Natural killer cell treated with Interleukin-12 subunit alpha and Interleukin-12 subunit beta and Interleukin-15 and Interleukin-18, amount 100 ng/mL, for 72 hours (primary cell): ENCODE data around the gene NKRF. TPM values are rescaled to one million over a fixed set of nuclear protein-coding genes. Genes with fewer than 3 reads are reported as not detected.

ENCODE experiments used
- ATAC-seq, 2 donors: fragments of 150-1000 bp; cut with Tn5 transposase in 1 of 2; sonication (Bioruptor Pico), chemical (Tn5 transposase) in 1 of 2; 2 replicates each; pipeline ENCODE4 v1.10.0; 2021
- DNase-seq: peaks from one replicate; pipeline ENCODE4 v3.0.0; 2022; ENCODE audit warnings: low spot score
- H3K27ac Mint-ChIP-seq, 2 donors: 1 replicate in 1 of 2; 2 replicates in 1 of 2; pipeline ENCODE4 v1.8.0; 2022; ENCODE audit warnings: mixed read lengths in 2 of 2, mild to moderate bottlenecking in 1 of 2, moderate library complexity in 1 of 2
- H3K27me3 Mint-ChIP-seq, 2 donors: 1 replicate in 1 of 2; 2 replicates in 1 of 2; pipeline ENCODE4 v1.8.0; 2022; ENCODE audit warnings: mixed read lengths in 2 of 2
- H3K36me3 Mint-ChIP-seq: one replicate; pipeline ENCODE4 v1.8.0; 2022; ENCODE audit warnings: mixed read lengths
- H3K4me1 Mint-ChIP-seq, 2 donors: 1 replicate in 1 of 2; 2 replicates in 1 of 2; pipeline ENCODE4 v1.8.0; 2022; ENCODE audit warnings: low read depth in 2 of 2, mixed read lengths in 2 of 2, mild to moderate bottlenecking in 1 of 2
- H3K4me3 Mint-ChIP-seq: one replicate; pipeline ENCODE4 v1.8.0; 2022; ENCODE audit warnings: mixed read lengths
- H3K9me3 Mint-ChIP-seq: 2 replicates; pipeline ENCODE4 v1.8.0; 2022; ENCODE audit warnings: mixed read lengths
- total RNA-seq, 2 donors: library from RNA; stranded (reverse); gene quantifications; one replicate each; pipeline ENCODE4 v1.2.3, GENCODE V29; 2022

NKRF gene
- total RNA-seq, 2 donors from 2014 or later, result 15.8 to 24.4 TPM

DNA sequence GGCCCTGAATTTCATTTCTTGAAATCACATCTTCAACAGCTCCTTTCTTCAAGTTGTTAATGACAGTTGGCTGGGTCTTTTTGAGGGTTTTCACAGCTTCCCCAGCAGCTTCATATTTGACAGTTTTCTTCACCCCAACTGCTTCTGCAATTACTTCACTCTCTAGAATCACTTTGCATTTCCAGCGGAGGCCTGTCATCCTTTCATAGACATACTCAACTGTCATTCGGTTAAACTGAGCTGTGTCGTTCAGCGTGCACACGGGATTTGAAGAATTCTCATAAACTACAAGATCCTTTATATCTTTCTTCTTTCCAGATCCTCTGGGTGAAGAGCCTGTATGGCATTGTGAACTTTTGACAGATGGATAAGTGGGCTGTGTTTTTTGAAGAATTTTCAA, 16.4 kb downstream of the NKRF start:
- no peaks in the 10 kb centered on the region for H3K4me1 Mint-ChIP-seq
- DNase-seq, result no peak
- ATAC-seq, result no peak
- no peaks in the 10 kb centered on the region for H3K27me3 Mint-ChIP-seq
- no peak overlapping the region for H3K27ac Mint-ChIP-seq
- H3K9me3 Mint-ChIP-seq, result no peaks in the 10 kb centered on the region
- H3K4me3 Mint-ChIP-seq, result no peak overlapping the region
- H3K36me3 Mint-ChIP-seq, result peaks cover 7% of the 10 kb centered on the region

DNA sequence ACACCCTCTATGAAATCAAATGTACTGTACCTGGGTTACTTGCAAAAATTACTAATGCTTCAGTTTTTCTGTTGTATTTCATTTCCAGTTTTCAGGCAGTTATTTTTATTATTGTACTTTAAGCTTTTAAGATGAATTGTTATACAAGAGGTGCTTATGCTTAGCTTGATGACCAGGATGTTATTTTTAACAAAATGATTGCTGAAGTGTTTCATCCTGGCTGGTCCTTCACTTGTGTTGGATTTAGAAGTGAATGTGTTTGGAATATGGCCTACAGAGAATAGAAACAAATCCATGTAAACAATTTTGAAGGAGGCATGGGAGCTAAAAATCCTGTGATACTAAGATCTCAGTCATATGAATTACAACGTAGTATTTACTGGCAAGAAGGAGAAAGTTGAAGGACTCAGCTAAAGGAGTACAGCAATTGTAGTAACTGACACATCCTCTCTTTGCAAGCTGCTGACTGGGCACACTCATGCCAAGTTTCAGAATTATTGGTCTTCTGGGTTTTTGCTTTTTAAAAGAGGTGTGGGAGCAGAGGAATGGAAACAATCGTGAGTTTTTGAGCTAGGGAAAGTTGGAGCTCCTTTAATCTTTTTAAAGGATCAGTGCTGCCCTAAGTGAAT, 22.7 kb downstream of the NKRF start:
- H3K27me3 Mint-ChIP-seq, result no peaks in the 10 kb centered on the region
- ATAC-seq, result no peak
- H3K4me3 Mint-ChIP-seq, result no peak overlapping the region
- peak overlapping the region; percentile 59 to 60 for H3K27ac Mint-ChIP-seq
- H3K9me3 Mint-ChIP-seq, result no peaks in the 10 kb centered on the region
- H3K4me1 Mint-ChIP-seq, result peaks cover 6 to 7% of the 10 kb centered on the region in 2 donors
- DNase-seq, result no peak
- H3K36me3 Mint-ChIP-seq, result peaks cover 5% of the 10 kb centered on the region

DNA sequence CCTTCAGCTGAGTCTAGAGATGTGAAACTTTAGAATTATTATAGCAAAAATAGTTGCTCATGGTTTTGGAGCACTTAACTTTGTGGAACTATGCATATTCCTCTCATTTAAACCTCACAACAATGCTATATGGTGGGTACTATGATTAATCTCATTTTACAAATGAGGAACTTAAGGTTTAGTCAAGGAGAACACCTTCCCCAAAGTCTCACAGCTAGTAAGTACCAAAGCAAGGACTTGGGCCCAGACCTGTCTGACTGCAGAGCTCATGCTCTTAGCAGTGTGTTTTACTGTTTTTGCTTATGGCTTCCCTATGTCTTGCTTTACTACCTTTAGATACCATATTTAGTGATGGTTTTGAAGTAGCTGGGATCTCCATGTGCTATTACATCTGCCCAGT, 26.8 kb downstream of the NKRF start:
- Mint-ChIP-seq H3K36me3 (peaks cover 5% of the 10 kb centered on the region), H3K9me3 (no peaks in the 10 kb centered on the region), H3K27me3 (no peaks in the 10 kb centered on the region), H3K4me1 (peaks cover 6 to 7% of the 10 kb centered on the region in 2 donors), H3K4me3 (no peak overlapping the region), H3K27ac (no peak overlapping the region)
- no peak for DNase-seq
- no peak for ATAC-seq

DNA sequence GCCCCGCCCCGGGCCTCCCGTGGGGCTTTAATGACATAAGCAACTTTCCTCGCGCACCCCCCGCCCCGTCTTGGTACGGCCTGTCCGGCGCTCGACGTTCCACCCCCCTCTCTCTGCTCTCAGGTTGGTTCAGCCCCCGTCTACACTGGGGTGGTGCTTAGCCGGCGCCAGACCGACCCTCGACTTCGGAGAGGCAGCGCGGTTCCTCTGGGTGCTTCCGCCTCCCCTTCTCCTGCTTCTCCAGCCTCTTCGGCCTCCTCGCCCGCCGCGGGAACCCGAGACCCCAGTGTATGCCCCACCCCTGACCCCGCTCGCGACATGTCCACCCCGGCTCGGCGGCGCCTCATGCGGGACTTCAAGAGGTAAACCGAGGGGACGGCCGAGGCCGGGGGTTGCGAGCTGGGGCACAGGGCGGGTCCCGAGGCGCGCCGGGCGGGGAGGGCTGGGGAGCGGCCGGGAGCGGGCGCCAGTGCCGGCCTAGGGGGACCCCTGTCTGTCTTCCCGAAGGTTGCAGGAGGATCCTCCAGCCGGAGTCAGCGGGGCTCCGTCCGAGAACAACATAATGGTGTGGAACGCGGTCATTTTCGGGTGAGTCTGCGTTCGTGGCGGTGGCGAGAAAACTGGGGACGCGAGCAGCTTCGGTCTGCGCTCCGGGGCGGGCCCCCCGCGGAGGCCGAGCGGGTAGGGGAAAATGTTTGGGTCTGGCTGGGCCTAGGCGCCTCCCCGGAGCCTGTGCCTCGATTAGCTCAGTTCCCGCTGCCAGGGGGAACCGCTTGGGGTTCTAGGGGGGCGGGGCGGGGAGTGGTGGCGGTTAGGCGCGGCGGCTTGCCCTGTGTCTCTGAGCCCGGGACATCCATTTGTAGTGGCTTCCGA, 31.6 kb downstream of the NKRF start, which contains the start of gene UBE2A:
TSS of gene UBE2A (plus strand) at position 170 of the 873 bp plus-strand sequence. CDS start at position 319, 149 bp downstream.
- peak; percentile 97 for ATAC-seq
- peak; percentile 91 for DNase-seq

DNA sequence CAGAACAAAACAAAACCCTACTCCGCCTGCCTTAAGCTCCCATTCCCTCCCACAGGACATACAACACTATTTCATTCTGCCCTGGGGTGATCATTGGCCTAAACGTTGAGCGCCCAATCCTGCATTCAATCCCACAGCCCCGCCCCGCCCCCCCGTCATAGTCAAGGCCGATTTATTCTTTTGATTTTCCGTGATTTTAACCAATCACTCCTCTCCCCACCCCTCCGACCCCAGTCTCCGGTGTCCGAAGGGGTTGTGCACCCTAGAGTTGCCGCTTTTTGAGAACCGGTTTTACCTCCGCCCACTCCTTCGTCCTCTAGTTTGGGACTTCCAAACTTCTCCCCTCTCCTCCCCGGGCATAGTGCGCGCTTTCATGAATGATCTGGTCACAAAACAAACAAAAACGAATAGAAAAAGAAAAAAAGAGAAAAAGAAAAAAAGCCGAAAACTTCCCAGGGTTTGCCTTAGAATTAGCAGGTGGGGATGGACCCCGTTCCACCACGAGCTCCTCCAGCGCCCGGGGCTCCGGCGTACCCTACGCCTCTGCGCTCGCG, 32.3 kb downstream of the NKRF start:
- Mint-ChIP-seq H3K9me3 (no peaks in the 10 kb centered on the region), H3K4me3 (peak overlapping the region; percentile 91), H3K27me3 (peaks cover 0 to 10% of the 10 kb centered on the region in 2 donors), H3K36me3 (no peaks in the 10 kb centered on the region), H3K27ac (peak overlapping the region; percentile 64 to 85), H3K4me1 (peaks cover 0 to 12% of the 10 kb centered on the region in 2 donors)
- DNase-seq (no peak), ATAC-seq (peak in 1 of 2 donors; percentile 16)

More for the DNA sequence above, 31.6 kb downstream of the NKRF start, which contains the start of gene UBE2A:
- H3K27ac Mint-ChIP-seq, result peak within 1 kb of the TSS; percentile 64 to 85
- peak within 1 kb of the TSS; percentile 91 for H3K4me3 Mint-ChIP-seq
- H3K27me3 Mint-ChIP-seq, result peaks cover 0 to 8% of the 10 kb centered on the region in 2 donors
- H3K36me3 Mint-ChIP-seq, result no peaks in the 10 kb centered on the region
- peaks cover 0 to 12% of the 10 kb centered on the region in 2 donors for H3K4me1 Mint-ChIP-seq
- no peaks in the 10 kb centered on the region for H3K9me3 Mint-ChIP-seq

DNA sequence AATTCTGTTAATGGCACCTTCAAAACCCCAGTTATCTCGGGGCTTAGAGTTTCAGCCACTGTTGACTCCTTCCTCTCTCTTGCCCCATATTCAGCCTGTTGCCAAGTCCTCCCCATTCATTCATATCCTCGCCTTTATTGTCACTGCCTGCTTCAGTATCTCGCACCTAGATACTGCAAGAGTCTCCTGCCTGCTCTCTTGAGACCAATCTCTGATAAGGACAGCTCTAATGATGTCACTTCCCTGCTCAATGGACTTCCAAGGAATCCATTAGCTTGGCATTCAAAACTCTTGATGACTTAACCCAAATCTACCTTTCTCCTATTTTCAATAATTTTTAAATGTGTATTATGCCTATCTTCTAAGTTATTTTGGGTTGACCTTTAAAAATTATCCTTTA, 33.0 kb downstream of the NKRF start:
- H3K27ac Mint-ChIP-seq, result no peak overlapping the region

DNA sequence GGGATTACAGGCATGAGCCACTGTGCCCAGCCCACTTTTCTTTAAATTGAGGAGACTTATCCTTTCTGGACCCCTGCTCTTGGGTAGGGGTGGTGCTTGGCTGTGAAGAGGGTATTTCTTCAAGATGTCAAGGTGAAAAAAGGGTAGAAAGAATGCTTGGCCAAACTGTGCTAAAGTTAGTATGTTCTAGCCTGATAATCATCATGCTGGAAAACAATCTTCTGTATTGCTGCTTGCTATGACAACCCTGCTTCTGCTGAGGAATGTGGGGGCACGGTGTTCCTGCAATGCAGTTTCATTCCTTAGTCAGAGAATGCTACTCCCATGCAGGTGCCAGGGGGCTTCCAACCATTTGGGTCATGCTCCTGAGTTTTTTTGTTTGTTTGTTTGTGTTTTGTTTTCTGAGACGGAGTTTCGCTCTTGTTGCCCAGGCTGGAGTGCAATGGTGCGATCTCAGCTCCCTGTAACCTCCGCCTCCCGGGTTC, 35.8 kb downstream of the NKRF start:
- DNase-seq, result no peak
- Mint-ChIP-seq H3K4me1 (peaks cover 0 to 12% of the 10 kb centered on the region in 2 donors), H3K9me3 (no peaks in the 10 kb centered on the region), H3K27me3 (peaks cover 0 to 12% of the 10 kb centered on the region in 2 donors), H3K27ac (no peak overlapping the region), H3K4me3 (no peak overlapping the region), H3K36me3 (no peaks in the 10 kb centered on the region)
- no peak for ATAC-seq

More for the DNA sequence above, 33.0 kb downstream of the NKRF start:
- H3K27me3 Mint-ChIP-seq, result peaks cover 0 to 12% of the 10 kb centered on the region in 2 donors
- H3K36me3 Mint-ChIP-seq, result no peaks in the 10 kb centered on the region
- ATAC-seq (no peak), DNase-seq (no peak)
- H3K4me1 Mint-ChIP-seq, result peaks cover 0 to 12% of the 10 kb centered on the region in 2 donors
- no peaks in the 10 kb centered on the region for H3K9me3 Mint-ChIP-seq
- H3K4me3 Mint-ChIP-seq, result peak overlapping the region; percentile 91

DNA sequence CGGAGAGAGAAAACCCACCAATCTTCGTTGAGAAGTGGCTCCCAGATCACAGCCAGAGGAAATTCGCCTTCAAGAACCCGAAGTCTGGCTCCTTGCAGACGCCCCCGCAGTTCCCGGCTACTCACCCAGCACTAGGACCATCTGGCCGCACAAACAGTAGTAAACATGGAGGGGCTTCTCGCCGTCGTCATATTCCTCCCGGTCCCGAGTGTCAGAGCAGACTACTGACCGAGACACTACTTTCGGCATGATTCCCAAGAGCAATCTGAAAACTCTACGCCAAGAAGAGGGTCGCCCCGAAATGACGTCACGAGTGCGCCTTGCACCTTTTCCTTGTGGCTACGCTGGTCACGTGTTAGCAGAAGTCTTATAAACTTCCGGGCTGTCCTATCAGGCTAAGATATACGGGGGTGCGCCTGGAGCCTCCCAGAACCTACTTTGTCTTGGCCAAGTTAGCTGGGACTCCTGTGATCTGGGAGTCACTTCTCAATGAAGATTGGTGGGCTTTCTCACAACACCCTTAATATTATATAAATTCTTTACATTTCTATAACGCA, 41.0 kb downstream of the NKRF start, which contains the start of gene STEEP1:
TSS of gene STEEP1 (minus strand) at position 303 of the 557 bp plus-strand sequence. CDS start at position 249, 54 bp downstream.
- Mint-ChIP-seq H3K36me3 (no peaks in the 10 kb centered on the region), H3K27me3 (peaks cover 0 to 12% of the 10 kb centered on the region in 2 donors), H3K4me3 (peak within 1 kb of the TSS; percentile 84), H3K4me1 (peaks cover 14 to 15% of the 10 kb centered on the region in 2 donors), H3K27ac (peak within 1 kb of the TSS; percentile 58 to 63), H3K9me3 (no peaks in the 10 kb centered on the region)
- ATAC-seq (peak; percentile 93 to 97), DNase-seq (peak; percentile 88)

DNA sequence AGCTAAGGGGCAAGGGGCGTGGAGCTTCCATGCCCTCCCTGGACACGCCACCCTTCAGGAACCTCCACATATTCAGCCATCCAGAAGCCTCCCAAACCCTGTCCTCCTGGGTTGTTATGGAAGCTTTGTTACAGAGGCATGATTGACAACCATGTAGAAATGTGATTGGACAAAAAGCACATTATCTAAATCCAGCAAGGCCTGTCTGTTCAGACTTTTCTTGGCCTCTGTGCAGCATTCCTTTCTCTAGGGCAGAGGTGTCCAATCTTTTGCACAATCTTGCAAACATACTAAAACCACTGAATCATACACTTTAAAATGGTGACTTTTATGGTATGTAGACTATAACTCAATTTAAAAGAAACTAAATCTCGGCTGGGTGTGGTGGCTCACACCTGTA, 53.7 kb downstream of the NKRF start:
- H3K4me3 Mint-ChIP-seq, result no peak overlapping the region
- peaks cover 0 to 5% of the 10 kb centered on the region in 2 donors for H3K4me1 Mint-ChIP-seq
- no peak overlapping the region for H3K27ac Mint-ChIP-seq
- no peaks in the 10 kb centered on the region for H3K9me3 Mint-ChIP-seq
- no peak for DNase-seq
- no peaks in the 10 kb centered on the region for H3K27me3 Mint-ChIP-seq
- H3K36me3 Mint-ChIP-seq, result peaks cover 6% of the 10 kb centered on the region
- ATAC-seq, result no peak

DNA sequence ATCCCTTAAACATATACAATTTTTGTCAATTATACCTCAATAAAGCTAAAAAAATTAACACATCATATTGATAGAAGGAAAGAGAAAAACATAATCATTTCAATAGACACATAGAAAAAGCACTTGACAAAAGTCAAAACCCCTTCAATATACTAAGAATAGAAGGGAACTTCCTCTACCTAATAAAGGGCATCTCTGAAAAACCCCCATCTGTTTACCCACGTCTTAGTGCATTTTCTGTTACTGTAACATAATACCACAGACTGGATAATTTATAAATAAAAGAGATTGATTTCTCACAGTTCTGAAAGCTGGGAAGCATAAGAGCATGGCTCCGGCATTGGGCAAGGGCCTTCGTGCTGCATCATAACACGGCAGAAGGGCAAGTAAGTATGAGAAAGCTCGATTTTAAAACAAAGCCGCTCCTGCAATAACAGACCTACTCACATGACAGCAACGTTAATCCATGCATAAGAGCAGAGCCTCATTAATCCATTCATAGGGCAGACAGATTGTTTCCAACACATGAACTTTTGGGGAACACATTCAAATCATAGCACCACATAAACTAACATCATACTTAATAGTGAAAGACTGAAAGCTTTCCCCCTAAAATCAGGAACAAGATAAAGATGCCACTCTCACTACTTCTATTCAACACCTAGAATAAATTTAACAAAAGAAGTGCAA, 56.8 kb downstream of the NKRF start:
- no peak overlapping the region for H3K4me3 Mint-ChIP-seq
- no peaks in the 10 kb centered on the region for H3K9me3 Mint-ChIP-seq
- peaks cover 0 to 3% of the 10 kb centered on the region in 2 donors for H3K4me1 Mint-ChIP-seq

DNA sequence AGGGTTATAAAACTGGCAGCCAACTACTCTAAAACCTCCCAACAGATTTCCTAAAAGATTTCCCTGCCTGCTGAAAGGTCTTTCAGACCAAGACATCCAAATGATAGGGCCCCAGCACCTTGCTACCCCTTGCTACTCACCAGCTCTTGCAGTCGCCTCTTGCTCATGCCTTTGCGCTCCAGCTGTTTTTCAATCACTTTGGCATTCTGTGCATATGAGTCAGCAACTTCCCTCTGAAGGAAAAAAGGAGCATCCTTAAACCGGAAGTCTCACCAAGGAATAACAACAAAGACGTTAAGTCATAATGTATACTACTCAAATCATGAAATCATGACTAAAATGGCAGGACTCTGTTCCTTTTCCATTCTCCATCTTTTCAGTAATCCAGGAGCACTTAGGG, 65.0 kb downstream of the NKRF start:
- H3K9me3 Mint-ChIP-seq, result no peaks in the 10 kb centered on the region
- H3K27me3 Mint-ChIP-seq, result peaks cover 0 to 2% of the 10 kb centered on the region in 2 donors
- H3K27ac Mint-ChIP-seq, result no peak overlapping the region
- DNase-seq, result no peak
- ATAC-seq, result no peak
- no peak overlapping the region for H3K4me3 Mint-ChIP-seq
- no peaks in the 10 kb centered on the region for H3K36me3 Mint-ChIP-seq
- H3K4me1 Mint-ChIP-seq, result no peaks in the 10 kb centered on the region

More for the DNA sequence above, 56.8 kb downstream of the NKRF start:
- Mint-ChIP-seq H3K27me3 (no peaks in the 10 kb centered on the region), H3K27ac (no peak overlapping the region), H3K36me3 (no peaks in the 10 kb centered on the region)
- ATAC-seq (no peak), DNase-seq (no peak)

DNA sequence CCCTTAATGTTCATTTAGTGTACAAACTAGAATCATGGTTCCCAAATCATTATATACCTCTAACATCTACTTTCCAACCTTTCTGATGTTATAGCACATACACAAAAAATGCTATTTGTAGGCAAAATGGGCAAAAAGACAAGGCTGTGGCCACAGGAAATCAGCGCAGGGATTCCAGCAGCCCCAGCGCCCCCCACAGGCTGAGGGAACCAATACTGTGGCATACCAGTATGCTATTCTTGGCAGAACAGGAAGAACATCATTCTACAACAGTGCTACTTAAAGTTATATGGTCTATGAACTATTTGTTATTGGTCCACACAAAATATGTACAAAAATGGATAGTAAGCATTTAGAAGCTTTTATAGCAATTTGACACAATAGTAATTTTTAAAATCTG, 66.4 kb downstream of the NKRF start:
- Mint-ChIP-seq H3K4me3 (no peak overlapping the region), H3K4me1 (no peaks in the 10 kb centered on the region), H3K36me3 (no peaks in the 10 kb centered on the region), H3K9me3 (no peaks in the 10 kb centered on the region), H3K27ac (no peak overlapping the region), H3K27me3 (peaks cover 0 to 2% of the 10 kb centered on the region in 2 donors)
- ATAC-seq (no peak), DNase-seq (no peak)
